Astrocyte (in vitro differentiated cells and primary cell): ENCODE measurements around the gene ZDHHC1. TPM values are rescaled to one million over a fixed set of nuclear protein-coding genes. Genes with fewer than 3 reads are reported as not detected.

ENCODE experiments used
- DNase-seq: peaks from one replicate; pipeline ENCODE4 v3.0.0-alpha.2; 2010; ENCODE audit warnings: low read depth
- FAIRE-seq: peaks from 2 replicates; lab custom pipeline; 2011; peaks lifted over from hg19 to GRCh38; lab: Jason Lieb, UNC
- H2AFZ ChIP-seq: 2 replicates; pipeline ENCODE4 v1.6.0; 2012; ENCODE audit warnings: low read depth, low read length, inconsistent platforms
- H3K27ac ChIP-seq: 2 replicates; pipeline ENCODE4 v1.5.1; 2011; ENCODE audit warnings: low read depth, low read length, inconsistent platforms
- H3K27me3 ChIP-seq: 2 replicates; pipeline ENCODE4 v1.6.0; 2011; ENCODE audit warnings: low read length, inconsistent platforms; ENCODE audit not compliant: insufficient read depth
- H3K36me3 ChIP-seq: 2 replicates; pipeline ENCODE4 v1.5.1; 2011; ENCODE audit warnings: low read length, inconsistent platforms; ENCODE audit not compliant: insufficient read depth
- H3K4me1 ChIP-seq: 2 replicates; pipeline ENCODE4 v1.5.1; 2011; ENCODE audit warnings: low read length, inconsistent platforms; ENCODE audit not compliant: insufficient read depth
- H3K4me2 ChIP-seq: 2 replicates; pipeline ENCODE4 v1.6.0; 2012; ENCODE audit warnings: low read length, inconsistent platforms
- H3K4me3 ChIP-seq: 2 replicates; pipeline ENCODE4 v1.5.1; 2011; ENCODE audit warnings: low read depth, mild to moderate bottlenecking, low read length, inconsistent platforms; ENCODE audit not compliant: insufficient read depth
- H3K79me2 ChIP-seq: 2 replicates; pipeline ENCODE4 v1.6.0; 2012; ENCODE audit warnings: mild to moderate bottlenecking, low read length, inconsistent platforms; ENCODE audit not compliant: insufficient read depth
- H3K9ac ChIP-seq: 2 replicates; pipeline ENCODE4 v1.6.0; 2012; ENCODE audit warnings: mild to moderate bottlenecking, low read length, inconsistent platforms
- H3K9me3 ChIP-seq: 2 replicates; pipeline ENCODE4 v1.5.1; 2012; ENCODE audit warnings: low read depth, mild to moderate bottlenecking, low read length, inconsistent platforms; ENCODE audit not compliant: insufficient read depth
- H4K20me1 ChIP-seq: 2 replicates; pipeline ENCODE4 v1.6.0; 2012; ENCODE audit warnings: low read length, inconsistent platforms; ENCODE audit not compliant: insufficient read depth
- H3K27ac Mint-ChIP-seq: one replicate; pipeline ENCODE4 v1.8.0; 2021; ENCODE audit warnings: mild to moderate bottlenecking, mixed read lengths; ENCODE audit not compliant: unreplicated experiment
- H3K27me3 Mint-ChIP-seq: one replicate; pipeline ENCODE4 v1.8.0; 2021; ENCODE audit warnings: low read depth, mixed read lengths; ENCODE audit not compliant: unreplicated experiment
- H3K36me3 Mint-ChIP-seq: one replicate; pipeline ENCODE4 v1.8.0; 2021; ENCODE audit warnings: low read depth, mixed read lengths; ENCODE audit not compliant: unreplicated experiment
- H3K4me1 Mint-ChIP-seq: one replicate; pipeline ENCODE4 v1.8.0; 2021; ENCODE audit warnings: low read depth, mixed read lengths; ENCODE audit not compliant: unreplicated experiment
- H3K4me3 Mint-ChIP-seq: one replicate; pipeline ENCODE4 v1.8.0; 2021; ENCODE audit warnings: mild to moderate bottlenecking, moderate library complexity, mixed read lengths; ENCODE audit not compliant: unreplicated experiment
- H3K9me3 Mint-ChIP-seq: one replicate; pipeline ENCODE4 v1.8.0; 2021; ENCODE audit warnings: mild to moderate bottlenecking, mixed read lengths; ENCODE audit not compliant: unreplicated experiment
- CTCF ChIP-seq: IDR thresholded peaks from 2 replicates; pipeline ENCODE4 v1.5.1; 2011; ENCODE audit warnings: low read depth, mild to moderate bottlenecking, inconsistent platforms, low read length, moderate library complexity; ENCODE audit not compliant: insufficient read depth
- EZH2 ChIP-seq: IDR thresholded peaks from 2 replicates; pipeline ENCODE4 v1.6.1; 2012; ENCODE audit warnings: mild to moderate bottlenecking, low read length, inconsistent platforms; ENCODE audit not compliant: insufficient read depth
- total RNA-seq: library from RNA; stranded (reverse); gene quantifications from 2 replicates; pipeline ENCODE4 v1.2.1, GENCODE V29; 2021

ZDHHC1 gene
- total RNA-seq, 1 donor from 2014 or later = 3.7 TPM

GRCh38 chr16:67423611-67424260 is 7.5 kb upstream of the ZDHHC1 start:
- Histone ChIP-seq H3K4me3 (no peak overlapping the region), H3K27ac (no peak overlapping the region), H3K27me3 (peaks cover 27% of the 10 kb centered on the region), H3K4me1 (no peaks in the 10 kb centered on the region), H3K9ac (no peak overlapping the region), H4K20me1 (peaks cover 4% of the 10 kb centered on the region), H3K9me3 (no peaks in the 10 kb centered on the region), H2AFZ (no peak overlapping the region), H3K79me2 (no peaks in the 10 kb centered on the region), H3K4me2 (no peak overlapping the region), H3K36me3 (no peaks in the 10 kb centered on the region)
- no peak for TF ChIP-seq EZH2
- no peak for TF ChIP-seq CTCF
- no peak for FAIRE-seq
- Mint-ChIP-seq H3K27ac (no peak overlapping the region), H3K36me3 (no peaks in the 10 kb centered on the region), H3K4me1 (peaks cover 5% of the 10 kb centered on the region), H3K9me3 (no peaks in the 10 kb centered on the region), H3K4me3 (no peak overlapping the region), H3K27me3 (peaks cover 45% of the 10 kb centered on the region)
- DNase-seq = no peak

GRCh38 chr16:67423015-67423414 is 6.7 kb upstream of the ZDHHC1 start:
- no peak for TF ChIP-seq EZH2
- TF ChIP-seq CTCF = no peak
- no peak for DNase-seq
- FAIRE-seq = no peak
- no peak overlapping the region for H2AFZ ChIP-seq
- H3K4me1 Mint-ChIP-seq = peaks cover 5% of the 10 kb centered on the region
- no peak overlapping the region for H3K9ac ChIP-seq
- H3K4me3 Mint-ChIP-seq = no peak overlapping the region
- no peaks in the 10 kb centered on the region for H3K9me3 Mint-ChIP-seq
- no peak overlapping the region for H3K4me3 ChIP-seq
- no peaks in the 10 kb centered on the region for H3K79me2 ChIP-seq
- H3K27ac Mint-ChIP-seq = no peak overlapping the region
- H3K27ac ChIP-seq = no peak overlapping the region
- no peaks in the 10 kb centered on the region for H3K36me3 ChIP-seq
- peaks cover 24% of the 10 kb centered on the region for H3K27me3 ChIP-seq
- no peaks in the 10 kb centered on the region for H3K36me3 Mint-ChIP-seq
- H4K20me1 ChIP-seq = no peaks in the 10 kb centered on the region
- H3K4me1 ChIP-seq = no peaks in the 10 kb centered on the region
- no peak overlapping the region for H3K4me2 ChIP-seq
- H3K27me3 Mint-ChIP-seq = peaks cover 41% of the 10 kb centered on the region
- no peaks in the 10 kb centered on the region for H3K9me3 ChIP-seq

- FAIRE-seq = no peak
- no peak overlapping the region for H2AFZ ChIP-seq
- no peak overlapping the region for H3K4me3 Mint-ChIP-seq
Measured at GRCh38 chr16:67421030-67421429, 4.8 kb upstream of the ZDHHC1 start.

More at GRCh38 chr16:67421030-67421429, 4.8 kb upstream of the ZDHHC1 start:
- TF ChIP-seq EZH2 (no peak), CTCF (no peak)
- Mint-ChIP-seq H3K36me3 (no peaks in the 10 kb centered on the region), H3K4me1 (peaks cover 2% of the 10 kb centered on the region), H3K27ac (no peak overlapping the region), H3K9me3 (no peaks in the 10 kb centered on the region), H3K27me3 (peaks cover 35% of the 10 kb centered on the region)
- Histone ChIP-seq H3K36me3 (no peaks in the 10 kb centered on the region), H3K27me3 (peaks cover 18% of the 10 kb centered on the region), H3K4me2 (no peak overlapping the region), H3K4me3 (no peak overlapping the region), H3K27ac (no peak overlapping the region), H3K79me2 (no peaks in the 10 kb centered on the region), H3K4me1 (no peaks in the 10 kb centered on the region), H4K20me1 (no peaks in the 10 kb centered on the region), H3K9me3 (no peaks in the 10 kb centered on the region), H3K9ac (no peak overlapping the region)
- no peak for DNase-seq
